RKO (cell line): ENCODE data around the gene KRT32.

Source experiments
- DNase-seq: peaks from one replicate; pipeline ENCODE4 v3.0.0-alpha.2; 2016; ENCODE audit warnings: low spot score

Gene KRT32

GRCh38 chr17:41492771-41493170 is 25.6 kb upstream of the KRT32 start:
- DNase-seq, result no peak

- no peak for DNase-seq
These were observed 25.2 kb upstream of the KRT32 start for GRCh38 chr17:41492351-41492750.

- no peak for DNase-seq
These were observed 24.3 kb upstream of the KRT32 start for GRCh38 chr17:41491476-41491875.

GRCh38 chr17:41490000-41490990 is 23.1 kb upstream of the KRT32 start:
- no peak for DNase-seq

GRCh38 chr17:41489531-41489930 is 22.3 kb upstream of the KRT32 start, which contains the start of gene KRT36:
KRT36 (minus strand) TSS chr17:41489910; CDS start chr17:41489864, 46 bp downstream.
- DNase-seq, result no peak

GRCh38 chr17:41486809-41487530 is 19.8 kb upstream of the KRT32 start:
- DNase-seq, result no peak

GRCh38 chr17:41486316-41486715 is 19.1 kb upstream of the KRT32 start:
- no peak for DNase-seq

- no peak for DNase-seq
These were observed 18.0 kb upstream of the KRT32 start for GRCh38 chr17:41484920-41485904.

- no peak for DNase-seq
These were observed 17.0 kb upstream of the KRT32 start for GRCh38 chr17:41483991-41484826.

GRCh38 chr17:41483531-41483930 is 16.3 kb upstream of the KRT32 start:
- DNase-seq, result no peak

GRCh38 chr17:41481036-41481435 is 13.8 kb upstream of the KRT32 start, which contains the start of gene KRT35:
KRT35 (minus strand) TSS chr17:41481151; CDS start chr17:41481097, 54 bp downstream.
- DNase-seq, result no peak

GRCh38 chr17:41480581-41480980 is 13.4 kb upstream of the KRT32 start:
- DNase-seq, result no peak

- no peak for DNase-seq
These were observed 12.9 kb upstream of the KRT32 start for GRCh38 chr17:41480136-41480535.

- DNase-seq, result no peak
These were observed 11.1 kb upstream of the KRT32 start for GRCh38 chr17:41478237-41478636.

- DNase-seq, result no peak
These were observed 10.0 kb upstream of the KRT32 start for GRCh38 chr17:41476866-41477815.

- no peak for DNase-seq
These were observed 8.2 kb upstream of the KRT32 start for GRCh38 chr17:41475421-41475820.

GRCh38 chr17:41474863-41475262 is 7.7 kb upstream of the KRT32 start:
- no peak for DNase-seq

- DNase-seq, result no peak
These were observed 1.2 kb upstream of the KRT32 start for GRCh38 chr17:41468346-41468745.

- no peak for DNase-seq
These were observed 375 bp upstream of the KRT32 start for GRCh38 chr17:41467561-41467960.

GRCh38 chr17:41464682-41465081 is 2.5 kb downstream of the KRT32 start:
- DNase-seq, result peak; percentile 93
